ENCODE results near the gene ATXN1. TPM values are rescaled to one million over a fixed set of nuclear protein-coding genes. Genes with fewer than 3 reads are reported as not detected.
A peak's percentile ranks its signal among the peaks of the same experiment; 100 is the strongest.

ATXN1 gene
- total RNA-seq, 4 donors from 2014 or later, result 48.7 to 166 (median 105) TPM

DNA sequence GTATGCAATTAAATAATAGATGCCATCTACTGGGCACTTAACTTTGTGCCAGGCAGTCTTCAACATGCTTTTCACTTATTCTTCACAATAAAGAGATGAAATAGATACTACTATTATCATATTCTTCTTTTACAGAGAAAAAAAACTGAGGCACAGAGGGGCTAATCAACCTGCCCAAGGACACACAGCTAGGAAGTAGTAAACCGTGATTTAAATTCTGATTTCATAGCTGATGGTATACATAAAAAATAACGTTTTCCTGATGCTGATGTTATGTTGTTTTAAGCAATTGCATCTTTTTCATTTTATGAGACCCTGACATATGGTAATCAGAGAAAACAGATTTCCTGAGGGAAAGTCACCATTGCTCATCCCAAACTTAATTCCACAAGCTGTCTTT lies 45.1 kb upstream of the ATXN1 start:
- no peaks in the 10 kb centered on the region for H3K36me3 ChIP-seq
- H3K27me3 ChIP-seq, result no peaks in the 10 kb centered on the region
- TF ChIP-seq POLR2AphosphoS5 (IDR thresholded peaks at IDR 0.05) (no peak), EP300 (IDR thresholded peaks at IDR 0.05; ENCODE audit: low read depth) (no peak), POLR2A (IDR thresholded peaks at IDR 0.05) (no peak)
- TF ChIP-seq, protein P1, sequence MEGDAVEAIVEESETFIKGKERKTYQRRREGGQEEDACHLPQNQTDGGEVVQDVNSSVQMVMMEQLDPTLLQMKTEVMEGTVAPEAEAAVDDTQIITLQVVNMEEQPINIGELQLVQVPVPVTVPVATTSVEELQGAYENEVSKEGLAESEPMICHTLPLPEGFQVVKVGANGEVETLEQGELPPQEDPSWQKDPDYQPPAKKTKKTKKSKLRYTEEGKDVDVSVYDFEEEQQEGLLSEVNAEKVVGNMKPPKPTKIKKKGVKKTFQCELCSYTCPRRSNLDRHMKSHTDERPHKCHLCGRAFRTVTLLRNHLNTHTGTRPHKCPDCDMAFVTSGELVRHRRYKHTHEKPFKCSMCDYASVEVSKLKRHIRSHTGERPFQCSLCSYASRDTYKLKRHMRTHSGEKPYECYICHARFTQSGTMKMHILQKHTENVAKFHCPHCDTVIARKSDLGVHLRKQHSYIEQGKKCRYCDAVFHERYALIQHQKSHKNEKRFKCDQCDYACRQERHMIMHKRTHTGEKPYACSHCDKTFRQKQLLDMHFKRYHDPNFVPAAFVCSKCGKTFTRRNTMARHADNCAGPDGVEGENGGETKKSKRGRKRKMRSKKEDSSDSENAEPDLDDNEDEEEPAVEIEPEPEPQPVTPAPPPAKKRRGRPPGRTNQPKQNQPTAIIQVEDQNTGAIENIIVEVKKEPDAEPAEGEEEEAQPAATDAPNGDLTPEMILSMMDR (IDR thresholded peaks at IDR 0.05), result no peak
- intact Hi-C loops (cut with DNase I; ENCODE audit: low total_unique reads) (no loop called here), in situ Hi-C loops (cut with MboI; ENCODE audit: low pct_ligation_motif_present in 1 of 4, low pct_unique_long_range_greater_than_20kb in 1 of 4, low sequenced_read_pairs in 3 of 4) (no loop called here)
- H3K4me3 ChIP-seq, result no peak overlapping the region
- DNase-seq, result no peak
- peaks cover 0 to 5% (median 2%) of the 10 kb centered on the region in 4 donors for H3K4me1 ChIP-seq
- no peak overlapping the region for H3K27ac ChIP-seq
- WGBS, 2 donors (ENCODE audit: low coverage in 1 of 2), result 64 to 81% methylated on average over 2 of the region's 2 CpGs
- peaks cover 0 to 5% of the 10 kb centered on the region in 2 donors for H3K9me3 ChIP-seq

DNA sequence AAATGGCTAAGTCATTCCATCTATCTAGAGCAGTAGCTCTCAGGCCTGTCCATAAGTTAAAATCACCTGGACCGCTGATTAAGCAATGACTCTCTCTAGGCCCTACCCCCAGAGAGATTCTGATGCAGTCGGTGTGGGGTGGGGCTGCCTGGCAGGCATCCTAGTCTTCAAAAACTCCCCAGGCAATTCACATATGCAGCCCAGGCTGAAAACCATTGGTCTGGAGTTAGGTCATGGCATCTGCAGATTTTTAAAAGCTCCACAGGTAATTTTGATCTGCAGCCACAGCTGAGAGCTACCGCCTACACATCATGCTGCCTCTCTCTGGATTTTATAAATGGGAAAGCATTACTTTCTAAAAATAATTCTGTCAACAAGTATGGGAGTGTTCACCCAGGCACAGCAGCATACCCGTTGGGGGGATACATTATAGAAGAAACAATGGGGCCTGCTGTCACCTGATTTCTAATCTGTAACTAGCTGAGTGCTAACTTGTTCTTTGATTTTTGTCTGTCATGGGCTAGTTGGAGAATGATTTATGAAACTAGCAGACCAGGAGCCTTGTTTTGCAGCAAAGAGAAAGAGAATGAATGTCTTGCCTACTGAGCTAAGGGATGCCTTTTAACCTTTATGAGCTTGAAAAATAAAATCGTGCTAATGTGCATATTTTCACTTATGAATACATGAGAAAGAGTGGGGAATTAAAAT lies 44.1 kb upstream of the ATXN1 start:
- H3K36me3 ChIP-seq, result no peaks in the 10 kb centered on the region
- no peak for DNase-seq
- TF ChIP-seq POLR2AphosphoS5 (IDR thresholded peaks at IDR 0.05), result no peak
- no peak for TF ChIP-seq POLR2A (IDR thresholded peaks at IDR 0.05)
- TF ChIP-seq, protein P1 (IDR thresholded peaks at IDR 0.05), result no peak
- no peak for TF ChIP-seq EP300 (IDR thresholded peaks at IDR 0.05; ENCODE audit: low read depth)
- H3K4me1 ChIP-seq, result peaks cover 0 to 5% (median 2%) of the 10 kb centered on the region in 4 donors
- H3K27ac ChIP-seq, result peak overlapping the region in 2 of 4 donors; percentile 34 to 37
- in situ Hi-C loops (cut with MboI; ENCODE audit: low pct_ligation_motif_present in 1 of 4, low pct_unique_long_range_greater_than_20kb in 1 of 4, low sequenced_read_pairs in 3 of 4) (no loop called here), intact Hi-C loops (cut with DNase I; ENCODE audit: low total_unique reads) (no loop called here)
- H3K27me3 ChIP-seq, result no peaks in the 10 kb centered on the region
- H3K9me3 ChIP-seq, result peaks cover 0 to 5% of the 10 kb centered on the region in 2 donors
- H3K4me3 ChIP-seq, result no peak overlapping the region
- WGBS, 2 donors (ENCODE audit: low coverage in 1 of 2), result 57 to 64% methylated on average over 3 to 5 of the region's 5 CpGs

GRCh38 chr6:16804546-16805242 lies 43.4 kb upstream of the ATXN1 start:
- H3K9me3 ChIP-seq, result peaks cover 0 to 1% of the 10 kb centered on the region in 2 donors
- peak overlapping the region; percentile 37 to 72 (median 54) for H3K27ac ChIP-seq
- peaks cover 0 to 5% (median 2%) of the 10 kb centered on the region in 4 donors for H3K4me1 ChIP-seq
- no peaks in the 10 kb centered on the region for H3K27me3 ChIP-seq
- no peak for DNase-seq
- no peak overlapping the region for H3K4me3 ChIP-seq
- in situ Hi-C loops (cut with MboI; ENCODE audit: low pct_ligation_motif_present in 1 of 4, low pct_unique_long_range_greater_than_20kb in 1 of 4, low sequenced_read_pairs in 3 of 4), result no loop called here
- no peaks in the 10 kb centered on the region for H3K36me3 ChIP-seq
- intact Hi-C loops (cut with DNase I; ENCODE audit: low total_unique reads), result no loop called here
- no peak for TF ChIP-seq POLR2A (IDR thresholded peaks at IDR 0.05)
- TF ChIP-seq, protein P1 (IDR thresholded peaks at IDR 0.05), result no peak
- no peak for TF ChIP-seq POLR2AphosphoS5 (IDR thresholded peaks at IDR 0.05)
- 70 to 87% methylated on average over 6 to 8 of the region's 8 CpGs for WGBS, 2 donors (ENCODE audit: low coverage in 1 of 2)

- H3K27ac ChIP-seq, result peak overlapping the region; percentile 39 to 72 (median 66)
- H3K36me3 ChIP-seq, result no peaks in the 10 kb centered on the region
- in situ Hi-C loops (cut with MboI; ENCODE audit: low pct_ligation_motif_present in 1 of 4, low pct_unique_long_range_greater_than_20kb in 1 of 4, low sequenced_read_pairs in 3 of 4), result no loop called here
- peaks cover 0 to 5% (median 2%) of the 10 kb centered on the region in 4 donors for H3K4me1 ChIP-seq
- no peaks in the 10 kb centered on the region for H3K9me3 ChIP-seq
- intact Hi-C loops (cut with DNase I; ENCODE audit: low total_unique reads), result no loop called here
- no peak for TF ChIP-seq POLR2AphosphoS5 (IDR thresholded peaks at IDR 0.05)
- TF ChIP-seq, protein P1 (IDR thresholded peaks at IDR 0.05), result no peak
- WGBS, 2 donors (ENCODE audit: low coverage in 1 of 2), result 68 to 74% methylated on average over 15 to 24 of the region's 24 CpGs
- DNase-seq, result peak; percentile 14
- no peaks in the 10 kb centered on the region for H3K27me3 ChIP-seq
- H3K4me3 ChIP-seq, result peak overlapping the region in 1 of 4 donors; percentile 26
These were observed 42.3 kb upstream of the ATXN1 start for GRCh38 chr6:16803294-16804200.

Measured in transverse colon (tissue), 4 donors.